ENCODE measurements around the gene SIDT2.

DNA sequence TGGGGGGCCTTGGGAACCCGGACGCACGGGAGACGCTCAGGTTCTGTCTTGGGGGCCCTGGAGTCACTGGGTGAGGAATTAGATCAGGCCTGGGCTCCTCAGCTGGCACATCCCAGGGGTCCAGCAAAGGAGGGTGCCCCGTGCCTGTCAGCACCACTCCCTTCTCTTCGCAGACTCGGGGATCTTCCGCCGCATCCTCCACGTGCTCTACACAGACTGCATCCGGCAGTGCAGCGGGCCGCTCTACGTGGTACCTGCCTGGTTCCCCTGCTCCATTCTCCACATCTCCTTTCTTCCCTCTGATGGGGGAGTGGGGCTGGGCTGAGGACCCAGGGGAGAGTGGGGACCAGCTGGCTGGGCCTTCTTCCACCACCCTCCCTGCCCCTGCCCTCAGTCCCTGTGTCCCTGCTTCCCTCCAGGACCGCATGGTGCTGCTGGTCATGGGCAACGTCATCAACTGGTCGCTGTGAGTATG lies 13.9 kb downstream of the SIDT2 start:
- TF ChIP-seq CTCF (conservative IDR thresholded peaks at IDR 0.05 in 1 of 2, IDR thresholded peaks at IDR 0.05 in 1 of 2; ENCODE audit: extremely low read depth in 1 of 2, insufficient read depth in 1 of 2, low read depth in 1 of 2, low read length in 2 of 2) (no peak), EZH2 (IDR thresholded peaks at IDR 0.05; ENCODE audit: borderline replicate concordance, low read length) (no peak)

Data from mammary epithelial cell (primary cell).